ENCODE results near the gene PIWIL4.

The PIWIL4 gene

GRCh38 chr11:94665116-94665659 lies 98.0 kb downstream of the PIWIL4 start:
- no peak for DNase-seq (ENCODE audit: low spot score)

DNA sequence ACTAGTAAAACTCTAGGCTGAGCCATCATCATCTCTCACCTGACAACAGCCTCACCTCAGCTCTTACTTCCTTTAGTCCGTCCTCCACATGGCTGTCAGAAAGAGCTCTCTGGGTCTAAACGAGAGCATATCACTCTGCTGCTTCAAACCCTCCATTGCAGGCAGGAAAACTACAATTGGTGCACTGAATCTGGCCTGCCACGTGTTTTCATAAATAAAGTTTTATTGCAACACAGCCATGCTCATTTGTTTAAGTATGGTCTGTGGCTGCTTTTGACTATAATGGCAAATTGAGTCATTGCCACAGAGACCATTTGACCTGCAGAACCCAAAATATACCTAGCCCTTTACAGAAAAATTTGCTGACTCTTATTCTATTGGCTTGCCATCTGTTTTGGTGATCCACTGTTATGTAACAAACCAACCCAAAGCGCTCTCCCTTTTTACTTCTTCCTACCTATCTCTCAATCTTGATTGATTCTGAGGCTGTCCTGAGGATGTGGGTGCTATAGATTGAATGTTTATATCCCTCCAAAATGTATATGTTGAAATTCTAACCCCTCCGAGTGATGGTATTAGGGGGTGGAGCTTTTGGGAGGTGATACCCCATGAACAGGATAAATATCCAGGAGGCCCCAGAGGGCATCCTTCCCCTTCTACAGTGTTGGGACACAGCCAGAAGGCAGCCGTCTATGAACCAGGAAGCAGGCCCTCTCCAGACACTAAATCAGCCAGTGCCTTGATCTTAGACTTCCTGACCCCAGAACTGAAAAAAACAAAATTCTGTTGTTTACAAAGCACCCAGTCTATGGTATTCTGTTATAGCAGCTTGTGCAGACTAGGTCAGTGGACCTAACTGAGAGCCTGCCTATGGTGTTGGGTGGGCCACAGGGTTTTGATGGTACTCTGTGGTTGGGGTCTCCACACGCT lies 99.9 kb downstream of the PIWIL4 start:
- DNase-seq (ENCODE audit: low spot score): no peak

- no peak for DNase-seq (ENCODE audit: low spot score)
Measured at GRCh38 chr11:94668212-94668793, 101.1 kb downstream of the PIWIL4 start.

DNA sequence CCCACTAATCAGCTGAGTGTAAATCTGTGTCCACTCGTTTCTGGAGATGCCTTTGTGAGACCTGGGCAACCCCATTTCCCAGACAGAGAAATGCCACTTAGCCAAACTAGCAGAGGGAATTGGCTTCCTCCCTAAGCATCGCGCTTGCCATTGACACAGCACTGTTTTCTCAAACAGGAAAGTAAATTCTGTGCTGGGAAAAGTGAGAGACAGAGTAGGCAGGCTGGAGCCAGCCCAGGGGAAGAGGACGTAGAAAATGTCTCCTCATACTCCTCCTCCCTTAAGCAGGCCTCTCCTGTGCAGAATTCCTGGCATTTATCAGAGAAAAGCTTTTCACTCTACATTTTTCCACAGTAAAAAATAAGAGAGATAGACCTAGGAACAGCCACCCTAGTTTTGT lies 101.9 kb downstream of the PIWIL4 start:
- DNase-seq (ENCODE audit: low spot score): no peak

All from putamen (tissue), 1 donor.